Stimulated activated CD8-positive, alpha-beta memory T cell treated with anti-CD3 and anti-CD28 coated beads, Interleukin-7, amount 100 ng/mL, for 1 hour (primary cell): ENCODE results near the gene SOS1.
A peak's percentile ranks its signal among the peaks of the same experiment; 100 is the strongest.
"Not testable (repeated sequence)": the region's sequence is repeated elsewhere in the genome, so short reads cannot be mapped to it uniquely, and the experiment has no call there.

Experiments
- DNase-seq, 2 donors: peaks; one replicate each; pipeline ENCODE4 v3.0.0-alpha.2; 2020; ENCODE audit warnings: low read depth in 2 of 2

Gene SOS1

DNA sequence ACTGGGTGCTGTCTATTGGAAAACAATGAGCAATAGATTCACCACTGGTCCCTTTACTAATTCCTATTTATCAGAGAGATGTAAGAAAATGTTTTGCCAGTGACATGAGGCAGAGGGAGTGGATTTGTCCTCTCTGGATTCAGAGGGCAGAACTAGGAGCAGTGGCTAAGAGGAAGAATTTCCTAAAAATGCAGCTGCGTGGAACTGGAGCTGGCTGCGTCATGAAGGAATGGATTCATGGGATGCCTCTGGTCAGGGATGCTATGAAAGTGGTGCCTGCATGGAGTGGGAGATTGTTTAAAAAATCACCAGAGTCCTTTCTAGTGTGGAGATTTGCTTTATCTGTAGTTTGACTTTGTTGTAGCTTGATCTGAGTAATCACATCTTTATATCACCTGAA is 152.8 kb downstream of the SOS1 start:
- no peak for DNase-seq

DNA sequence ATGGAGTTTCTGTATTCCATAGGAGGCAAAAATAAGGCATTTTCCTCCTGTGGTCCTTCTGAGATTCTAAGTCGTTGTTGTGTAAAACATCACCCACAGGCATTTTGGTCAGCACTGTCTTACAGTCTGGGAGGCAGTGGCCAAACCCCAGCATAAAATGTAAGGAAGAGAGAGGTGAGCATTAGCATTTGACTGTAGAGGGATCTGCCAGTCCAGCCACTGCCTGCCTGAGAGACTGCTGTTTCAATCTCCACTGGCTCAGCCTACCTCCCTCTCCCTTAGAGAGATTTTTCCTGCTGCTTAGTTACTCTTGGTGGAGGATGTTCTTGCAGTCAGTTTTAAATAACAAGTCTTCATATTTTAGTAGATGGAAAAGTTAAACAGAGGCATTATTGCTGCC is 154.2 kb downstream of the SOS1 start:
- DNase-seq, result no peak

GRCh38 chr2:38966006-38966405 is 154.8 kb downstream of the SOS1 start:
- DNase-seq, result no peak

GRCh38 chr2:38960609-38961320 is 160.1 kb downstream of the SOS1 start:
- no peak for DNase-seq

DNA sequence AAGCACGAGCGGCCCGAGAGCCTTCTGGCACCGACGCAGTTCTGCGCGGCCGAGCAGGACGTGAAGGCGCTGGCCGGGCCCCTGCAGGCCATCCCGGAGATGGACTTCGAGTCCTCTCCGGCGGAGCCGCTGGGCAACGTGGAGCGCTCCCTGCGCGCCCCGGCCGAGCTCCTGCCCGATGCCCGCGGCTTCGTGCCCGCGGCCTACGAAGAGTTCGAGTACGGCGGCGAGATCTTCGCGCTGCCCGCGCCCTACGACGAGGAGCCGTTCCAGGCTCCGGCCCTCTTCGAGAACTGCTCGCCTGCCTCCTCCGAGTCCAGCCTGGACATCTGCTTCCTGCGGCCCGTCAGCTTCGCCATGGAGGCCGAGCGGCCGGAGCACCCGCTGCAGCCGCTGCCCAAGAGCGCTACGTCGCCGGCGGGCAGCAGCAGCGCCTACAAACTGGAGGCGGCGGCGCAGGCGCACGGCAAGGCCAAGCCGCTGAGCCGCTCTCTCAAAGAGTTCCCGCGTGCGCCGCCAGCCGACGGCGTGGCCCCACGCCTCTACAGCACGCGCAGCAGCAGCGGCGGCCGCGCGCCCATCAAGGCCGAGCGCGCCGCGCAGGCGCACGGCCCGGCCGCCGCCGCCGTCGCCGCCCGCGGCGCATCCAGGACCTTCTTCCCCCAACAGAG is 160.8 kb downstream of the SOS1 start:
- peak; percentile 12 to 22 for DNase-seq

GRCh38 chr2:38959466-38959865 is 161.4 kb downstream of the SOS1 start:
- no peak for DNase-seq

- DNase-seq, result no peak
These were observed 162.9 kb downstream of the SOS1 start for GRCh38 chr2:38957972-38958371.

- no peak for DNase-seq
These were observed 169.1 kb downstream of the SOS1 start for GRCh38 chr2:38951766-38952165.

- no peak for DNase-seq
These were observed 171.9 kb downstream of the SOS1 start for GRCh38 chr2:38948995-38949394.

DNA sequence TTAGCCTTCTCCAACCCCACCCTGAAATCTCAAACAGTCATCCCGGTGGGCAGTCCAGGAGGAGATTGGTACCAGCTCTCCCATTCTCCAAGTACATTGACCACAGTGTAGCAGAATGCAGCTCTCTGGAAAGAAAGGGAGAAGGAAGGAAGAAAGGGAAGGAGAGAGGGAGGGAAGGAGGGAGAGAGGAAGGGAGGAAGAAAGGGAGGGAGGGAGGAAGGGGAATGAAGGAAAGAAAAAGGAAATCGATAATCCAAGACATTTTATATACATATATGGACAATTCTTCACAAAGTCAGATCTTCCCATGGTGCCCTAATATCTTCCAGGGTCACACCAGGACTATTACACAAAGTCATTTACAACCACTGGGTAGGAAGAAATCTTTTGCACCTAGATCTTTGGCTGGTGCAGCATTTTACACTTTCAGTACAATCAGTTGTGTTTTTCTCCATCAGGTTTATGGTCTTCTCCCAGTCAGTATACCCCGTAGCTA is 172.4 kb downstream of the SOS1 start:
- DNase-seq, result no peak

DNA sequence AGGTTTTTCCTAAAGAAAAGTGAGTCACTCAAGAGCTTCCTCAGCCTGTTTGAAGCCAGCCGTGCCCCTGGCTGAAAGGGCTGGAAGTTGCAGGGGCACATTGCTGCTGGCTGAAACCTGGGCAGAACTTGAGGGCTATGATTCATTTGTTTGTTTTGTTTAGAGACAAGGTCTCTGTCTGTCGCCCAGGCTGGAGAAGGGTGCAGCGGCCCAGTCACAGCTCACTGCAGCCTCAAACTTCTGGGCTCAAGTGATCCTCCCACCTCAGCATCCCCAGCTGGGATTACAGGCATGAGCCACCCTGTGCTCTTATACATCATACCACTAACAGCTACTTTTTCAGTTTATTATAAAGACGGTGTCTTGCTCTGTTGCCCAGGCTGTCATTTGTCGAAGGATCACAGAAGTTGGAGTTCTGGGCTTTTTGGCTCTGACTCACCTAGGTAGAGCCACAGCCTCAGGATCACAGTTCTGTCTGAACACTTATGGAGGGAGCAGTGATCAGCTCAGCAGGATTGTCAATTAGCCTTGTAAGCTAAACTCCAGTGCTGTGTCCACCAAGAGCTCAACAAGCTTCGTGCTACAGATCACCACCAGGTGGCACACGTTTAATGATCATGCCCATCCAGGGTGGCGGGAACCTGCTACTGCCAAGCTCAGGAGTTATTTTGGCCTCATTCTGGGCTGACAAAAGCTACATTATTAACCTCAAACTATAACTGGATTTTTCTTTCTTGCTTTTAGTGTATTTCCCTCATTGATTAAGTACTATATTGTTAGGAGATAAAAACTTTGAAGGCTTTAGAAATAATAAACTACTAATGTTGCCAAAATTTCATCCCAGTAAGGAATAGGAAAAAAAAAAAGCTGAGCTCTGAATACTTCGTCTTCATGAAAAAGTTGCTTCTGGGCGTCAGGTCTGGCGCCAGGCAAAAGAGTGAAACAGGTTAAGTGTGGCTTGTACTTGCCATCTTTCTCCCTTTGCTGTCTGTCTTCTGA is 173.3 kb downstream of the SOS1 start:
- peak; percentile 7 to 28 for DNase-seq

DNA sequence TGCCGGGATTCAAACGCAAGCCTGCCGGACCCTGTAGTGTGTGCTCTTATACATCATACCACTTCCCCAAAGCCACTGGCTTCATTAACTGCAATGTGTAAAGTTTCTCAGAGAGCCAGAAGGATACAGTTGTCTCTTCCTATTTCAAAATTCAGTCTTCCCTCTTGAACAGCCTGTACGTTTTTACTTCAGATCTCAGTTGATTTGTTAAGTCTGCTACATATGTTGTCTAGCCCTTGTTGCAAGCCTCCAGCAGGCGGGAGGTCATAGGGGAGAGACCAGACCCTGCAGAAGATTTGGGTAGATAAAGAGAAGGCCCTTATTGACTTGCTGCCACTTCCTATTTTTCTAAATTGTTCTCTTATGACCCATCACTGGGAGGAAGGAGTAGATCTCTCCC is 174.9 kb downstream of the SOS1 start:
- no peak for DNase-seq

GRCh38 chr2:38945372-38945771 is 175.5 kb downstream of the SOS1 start:
- DNase-seq, result no peak

DNA sequence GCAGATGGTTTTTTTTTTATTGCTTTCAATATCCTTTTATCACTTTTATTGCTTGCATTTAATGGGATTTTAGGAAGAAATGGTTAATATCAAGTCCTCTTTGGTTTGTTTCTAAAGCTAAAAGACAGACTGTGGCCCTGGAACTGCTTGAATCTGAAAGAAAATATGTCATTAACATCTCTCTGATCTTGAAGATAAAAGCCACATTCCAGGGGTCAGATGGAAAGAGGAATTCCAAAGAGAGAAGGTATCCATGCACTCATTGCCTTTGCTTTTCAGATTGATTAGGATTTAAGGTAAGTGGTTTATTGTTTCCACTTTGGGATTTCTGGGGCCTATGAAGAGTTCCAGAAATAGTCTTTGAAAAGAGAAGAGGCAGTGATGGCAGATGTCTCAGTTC is 177.1 kb downstream of the SOS1 start:
- DNase-seq, result no peak

DNA sequence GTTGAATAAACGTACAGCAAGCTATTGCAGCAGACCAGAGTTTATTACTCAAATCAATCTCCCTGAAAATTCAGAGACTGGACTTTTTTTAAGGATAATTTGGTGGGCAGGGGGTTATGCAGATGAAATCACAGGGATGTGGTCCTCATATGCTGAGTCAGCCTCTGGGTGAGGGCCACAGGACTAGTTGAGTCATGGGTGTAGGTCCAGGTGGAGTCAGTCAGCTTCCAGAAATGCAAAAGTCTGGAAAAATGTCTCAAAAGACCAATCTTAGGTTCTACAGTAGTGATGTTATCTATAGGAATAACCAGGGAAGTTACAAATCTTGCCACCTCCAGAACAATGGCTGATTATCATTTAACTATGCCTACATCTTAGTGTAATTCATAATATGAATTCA is 180.1 kb downstream of the SOS1 start:
- DNase-seq, result no peak

- no peak for DNase-seq
These were observed 183.3 kb downstream of the SOS1 start for GRCh38 chr2:38937548-38937947.

DNA sequence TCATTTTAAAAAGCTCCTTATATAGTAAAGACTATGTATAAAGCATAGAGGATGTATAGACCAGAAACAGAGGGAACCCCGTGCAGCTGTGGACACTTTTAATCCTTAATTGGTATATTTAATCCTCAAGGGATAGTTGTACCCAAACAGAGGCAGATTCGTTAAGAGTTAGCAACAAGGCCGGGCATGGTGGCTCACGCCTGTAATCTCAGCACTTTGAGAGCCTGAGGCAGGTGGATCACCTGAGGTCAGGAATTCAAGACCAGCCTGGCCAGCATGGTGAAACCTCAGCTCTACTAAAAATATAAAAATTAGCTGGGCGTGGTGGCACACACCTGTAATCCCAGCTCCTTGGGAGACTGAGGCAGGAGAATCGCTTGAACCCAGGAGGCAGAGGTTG is 184.3 kb downstream of the SOS1 start:
- DNase-seq, result not testable (repeated sequence)

- no peak for DNase-seq
These were observed 185.2 kb downstream of the SOS1 start for GRCh38 chr2:38935568-38936172.

- DNase-seq, result no peak
These were observed 186.1 kb downstream of the SOS1 start for GRCh38 chr2:38934742-38935141.

DNA sequence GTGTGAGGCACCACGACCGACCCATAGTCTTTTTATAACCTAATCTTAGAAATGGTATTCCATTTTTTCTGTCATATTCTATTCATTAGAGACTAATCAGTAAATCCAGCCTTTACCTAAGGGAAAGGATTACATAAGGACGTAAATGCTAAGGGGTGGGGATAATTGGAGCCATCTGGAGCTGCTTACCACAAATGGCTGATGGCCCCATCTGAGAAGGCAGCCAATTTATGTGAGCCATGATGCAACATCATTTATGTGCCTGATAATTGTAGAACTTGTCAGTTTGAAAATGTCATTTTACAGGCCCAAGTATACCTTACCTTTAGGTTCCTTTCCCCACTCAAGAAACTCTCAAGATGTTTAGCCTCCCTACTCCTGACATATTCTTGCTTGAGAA is 187.2 kb downstream of the SOS1 start:
- DNase-seq, result no peak

DNA sequence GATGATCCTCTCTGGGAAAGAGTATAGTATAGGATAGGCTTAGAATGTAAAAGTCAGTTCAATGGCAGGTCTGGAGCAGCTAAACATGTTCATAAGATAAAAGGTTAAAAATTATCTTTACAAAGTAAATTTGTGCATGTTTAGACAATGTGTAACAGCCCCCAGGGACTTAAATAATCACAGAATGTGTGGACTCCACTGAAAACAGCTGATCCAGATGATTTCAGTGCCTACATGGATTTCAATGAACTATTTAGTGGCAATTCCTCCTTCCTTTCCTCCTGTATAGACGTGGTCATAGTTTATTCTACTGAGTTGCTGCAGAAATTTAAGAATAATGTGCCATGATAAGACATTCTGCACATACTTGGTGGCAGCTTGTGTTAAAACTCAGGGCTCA is 188.3 kb downstream of the SOS1 start:
- DNase-seq, result no peak
